OCI-LY7 (cell line): ENCODE results near the gene KRT72. TPM values are rescaled to one million over a fixed set of nuclear protein-coding genes. Genes with fewer than 3 reads are reported as not detected.

Experiments used
- BruUV-seq: library from RNA; stranded (reverse); fragments of 400-500 nt; replicated peaks from 2 replicates; lab custom pipeline; 2021; lab: Mats Ljungman, UMichigan
- CTCF ChIA-PET: fragments of 300-600 bp; sonication (Branson Sonifier 250); formaldehyde crosslinking; loops from one replicate; lab custom pipeline; 2022; ENCODE audit warnings: antibody characterized with exemption; ENCODE audit not compliant: unreplicated experiment; lab: Charles Lee
- POLR2A ChIA-PET: fragments of 300-600 bp; sonication (Branson Sonifier 250); formaldehyde crosslinking; loops from one replicate; lab custom pipeline; 2022; ENCODE audit warnings: antibody characterized with exemption; lab: Charles Lee
- DNase-seq: peaks from one replicate; pipeline ENCODE4 v3.0.0-alpha.2; 2015; ENCODE audit warnings: low spot score
- H2AFZ ChIP-seq: fragments of 200-600 bp; sonication (generic), shearing (Covaris generic); 2 replicates; pipeline ENCODE4 v1.6.1; 2014; ENCODE audit warnings: mild to moderate bottlenecking, antibody characterized with exemption, low read length, moderate library complexity
- H3K27ac ChIP-seq: fragments of 200-600 bp; sonication (generic); 2 replicates; pipeline ENCODE4 v1.5.1; 2014; ENCODE audit warnings: mixed run types, low read depth, mild to moderate bottlenecking, moderate library complexity, low read length, inconsistent platforms; ENCODE audit not compliant: poor library complexity, severe bottlenecking
- H3K36me3 ChIP-seq: fragments of 200-600 bp; sonication (generic); 2 replicates; pipeline ENCODE4 v1.6.1; 2014; ENCODE audit warnings: mild to moderate bottlenecking, antibody characterized with exemption, low read length, moderate library complexity, mixed read lengths; ENCODE audit not compliant: insufficient read depth
- H3K4me1 ChIP-seq: fragments of 200-600 bp; sonication (generic); 2 replicates; pipeline ENCODE4 v1.5.1; 2014; ENCODE audit warnings: mild to moderate bottlenecking, low read length; ENCODE audit not compliant: insufficient read depth, poor library complexity, severe bottlenecking
- H3K4me2 ChIP-seq: fragments of 200-600 bp; sonication (generic); 2 replicates; pipeline ENCODE4 v1.6.1; 2014; ENCODE audit warnings: mild to moderate bottlenecking, low read length
- H3K4me3 ChIP-seq: fragments of 200-600 bp; sonication (generic); 2 replicates; pipeline ENCODE4 v1.5.1; 2014; ENCODE audit warnings: mild to moderate bottlenecking, low read depth, low read length; ENCODE audit not compliant: poor library complexity, severe bottlenecking
- H3K79me2 ChIP-seq: fragments of 200-600 bp; sonication (generic); 2 replicates; pipeline ENCODE4 v1.6.1; 2016; ENCODE audit warnings: low read depth, mild to moderate bottlenecking, low read length, moderate library complexity, mixed read lengths; ENCODE audit not compliant: insufficient read depth
- H3K9me2 ChIP-seq: fragments of 200-600 bp; sonication (generic); 2 replicates; pipeline ENCODE4 v1.6.1; 2016; ENCODE audit warnings: mild to moderate bottlenecking, low read length, mixed read lengths; ENCODE audit not compliant: insufficient read depth
- H3K9me3 ChIP-seq: fragments of 200-600 bp; sonication (generic); 2 replicates; pipeline ENCODE4 v1.6.1; 2014; ENCODE audit warnings: mild to moderate bottlenecking, mixed run types, low read length, mixed read lengths
- H4K20me1 ChIP-seq: fragments of 200-600 bp; sonication (generic); 2 replicates; pipeline ENCODE4 v1.6.1; 2014; ENCODE audit warnings: mild to moderate bottlenecking, antibody characterized with exemption, low read length, moderate library complexity, mixed read lengths; ENCODE audit not compliant: insufficient read depth
- EZH2phosphoT487 ChIP-seq: fragments of 200-600 bp; sonication (generic); IDR thresholded peaks from 2 replicates; pipeline ENCODE4 v1.6.1; 2018; ENCODE audit warnings: low read depth, borderline replicate concordance, mild to moderate bottlenecking, mixed run types, antibody characterized with exemption, low read length, moderate library complexity, mixed read lengths
- intact Hi-C: fragments of 100-400 bp; cut with micrococcal nuclease; formaldehyde crosslinking; loops from one replicate; pipeline ENCODE4 v1.10.0; 2022; ENCODE audit not compliant: unreplicated experiment
- total RNA-seq, 2 experiments: library from RNA; depleted of rRNA in 1 of 2; stranded (reverse); fragments of >200 nt in 1 of 2; shearing (Covaris generic) in 1 of 2; gene quantifications; 2 replicates each; pipeline ENCODE4 v1.2.3, GENCODE V29; 2014 to 2022
- TF ChIP-seq, protein P1 (sequence below): fragments of 200-600 bp; sonication (generic); conservative IDR thresholded peaks from 2 replicates; pipeline ENCODE4 v1.5.1; 2014; ENCODE audit warnings: mild to moderate bottlenecking, antibody characterized with exemption, low read length, moderate library complexity, mixed read lengths

KRT72 gene
- total RNA-seq, 2 experiments from 2014 or later: not detected

DNA sequence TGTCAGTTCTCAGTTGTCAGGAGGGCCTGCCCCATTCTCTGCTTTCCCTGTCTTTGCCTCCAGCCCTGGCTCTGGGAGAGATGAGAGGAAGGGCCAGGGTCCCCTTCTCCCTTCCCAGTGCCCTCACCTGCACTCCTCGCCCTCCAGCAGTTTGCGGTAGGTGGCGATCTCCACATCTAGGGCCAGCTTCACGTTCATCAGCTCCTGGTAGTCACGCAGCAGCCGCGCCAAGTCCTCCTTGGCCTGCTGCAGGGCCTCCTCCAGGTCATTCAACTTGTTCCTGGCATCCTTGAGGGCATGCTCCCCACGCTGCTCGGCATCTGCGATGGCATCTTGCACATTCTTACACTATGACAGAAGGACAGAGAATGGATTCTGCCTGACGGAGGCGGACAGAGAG is 45.4 kb upstream of the KRT72 start:
- no peak for DNase-seq
- POLR2A ChIA-PET: no interaction called here
- Histone ChIP-seq H3K36me3 (no peaks in the 10 kb centered on the region), H3K27ac (no peak overlapping the region), H2AFZ (no peak overlapping the region), H3K9me2 (no peaks in the 10 kb centered on the region), H3K4me3 (no peak overlapping the region), H4K20me1 (no peaks in the 10 kb centered on the region), H3K79me2 (no peaks in the 10 kb centered on the region), H3K9me3 (no peaks in the 10 kb centered on the region), H3K4me1 (no peaks in the 10 kb centered on the region), H3K4me2 (no peak overlapping the region)
- intact Hi-C loops: no loop called here
- no peak for TF ChIP-seq EZH2phosphoT487
- TF ChIP-seq, protein P1, sequence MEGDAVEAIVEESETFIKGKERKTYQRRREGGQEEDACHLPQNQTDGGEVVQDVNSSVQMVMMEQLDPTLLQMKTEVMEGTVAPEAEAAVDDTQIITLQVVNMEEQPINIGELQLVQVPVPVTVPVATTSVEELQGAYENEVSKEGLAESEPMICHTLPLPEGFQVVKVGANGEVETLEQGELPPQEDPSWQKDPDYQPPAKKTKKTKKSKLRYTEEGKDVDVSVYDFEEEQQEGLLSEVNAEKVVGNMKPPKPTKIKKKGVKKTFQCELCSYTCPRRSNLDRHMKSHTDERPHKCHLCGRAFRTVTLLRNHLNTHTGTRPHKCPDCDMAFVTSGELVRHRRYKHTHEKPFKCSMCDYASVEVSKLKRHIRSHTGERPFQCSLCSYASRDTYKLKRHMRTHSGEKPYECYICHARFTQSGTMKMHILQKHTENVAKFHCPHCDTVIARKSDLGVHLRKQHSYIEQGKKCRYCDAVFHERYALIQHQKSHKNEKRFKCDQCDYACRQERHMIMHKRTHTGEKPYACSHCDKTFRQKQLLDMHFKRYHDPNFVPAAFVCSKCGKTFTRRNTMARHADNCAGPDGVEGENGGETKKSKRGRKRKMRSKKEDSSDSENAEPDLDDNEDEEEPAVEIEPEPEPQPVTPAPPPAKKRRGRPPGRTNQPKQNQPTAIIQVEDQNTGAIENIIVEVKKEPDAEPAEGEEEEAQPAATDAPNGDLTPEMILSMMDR: no peak
- no TSS peak for BruUV-seq
- CTCF ChIA-PET: no interaction called here

DNA sequence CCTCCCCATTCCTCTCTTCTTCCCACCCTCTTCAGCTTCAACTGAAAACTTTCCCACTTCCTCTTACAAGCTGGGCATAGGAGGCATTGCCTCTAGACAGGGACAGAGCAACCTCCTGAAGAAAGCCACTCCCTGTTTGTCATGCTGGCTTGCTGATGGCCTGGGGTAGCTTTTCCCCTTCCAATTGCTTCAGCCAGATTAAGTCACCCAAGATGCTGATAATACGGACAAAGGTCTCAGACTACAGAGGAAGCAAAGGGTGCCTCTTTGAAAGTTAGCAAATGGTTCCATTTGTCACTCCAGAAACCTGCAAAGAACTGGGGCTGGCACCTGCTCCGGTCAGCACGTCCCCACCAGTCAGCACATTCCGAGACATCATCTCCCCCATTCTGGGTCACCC is 44.7 kb upstream of the KRT72 start:
- TF ChIP-seq EZH2phosphoT487: no peak
- TF ChIP-seq, protein P1: no peak
- Histone ChIP-seq H3K4me2 (no peak overlapping the region), H3K4me1 (no peaks in the 10 kb centered on the region), H3K79me2 (no peaks in the 10 kb centered on the region), H3K9me2 (no peaks in the 10 kb centered on the region), H3K4me3 (no peak overlapping the region), H4K20me1 (no peaks in the 10 kb centered on the region), H2AFZ (no peak overlapping the region), H3K36me3 (no peaks in the 10 kb centered on the region), H3K9me3 (no peaks in the 10 kb centered on the region), H3K27ac (no peak overlapping the region)
- no peak for DNase-seq
- no TSS peak for BruUV-seq
- intact Hi-C loops: no loop called here
- POLR2A ChIA-PET: no interaction called here
- CTCF ChIA-PET: no interaction called here

DNA sequence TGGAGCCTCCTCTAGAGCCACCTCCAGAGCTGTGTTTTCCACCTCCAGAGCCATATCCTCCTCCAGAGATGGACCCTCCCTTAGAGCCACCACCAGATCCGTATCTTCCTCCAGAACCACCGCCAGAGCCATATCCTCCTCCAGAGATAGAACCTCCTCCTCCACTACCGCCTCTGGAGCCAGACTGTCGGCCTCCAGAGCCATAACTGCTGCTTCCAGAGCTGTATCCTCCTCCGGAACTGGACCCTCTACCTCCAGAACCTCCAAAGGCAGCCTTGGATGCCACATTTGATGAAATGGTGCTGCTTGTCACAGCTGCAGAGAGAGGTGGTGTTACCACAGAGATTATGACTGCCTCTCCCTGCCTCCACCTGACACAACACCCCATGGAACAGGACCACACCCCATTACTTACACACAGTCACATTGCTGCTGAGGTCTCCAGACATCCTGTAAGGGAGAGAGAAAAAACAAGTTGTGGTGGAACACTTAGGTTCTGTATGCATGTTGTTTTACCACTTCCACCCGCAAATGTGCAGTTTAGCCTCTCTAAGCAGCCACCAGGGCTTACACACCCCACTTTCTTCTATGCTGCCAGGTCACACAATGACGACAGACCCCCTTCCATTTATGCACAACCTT is 44.0 kb upstream of the KRT72 start:
- no peak for DNase-seq
- ChIA-PET CTCF (no interaction called here), POLR2A (no interaction called here)
- Histone ChIP-seq H4K20me1 (no peaks in the 10 kb centered on the region), H3K4me3 (no peak overlapping the region), H3K4me1 (no peaks in the 10 kb centered on the region), H3K4me2 (no peak overlapping the region), H2AFZ (no peak overlapping the region), H3K79me2 (no peaks in the 10 kb centered on the region), H3K9me2 (no peaks in the 10 kb centered on the region), H3K9me3 (no peaks in the 10 kb centered on the region), H3K27ac (no peak overlapping the region), H3K36me3 (no peaks in the 10 kb centered on the region)
- TF ChIP-seq, protein P1: no peak
- TF ChIP-seq EZH2phosphoT487: no peak
- intact Hi-C loops: no loop called here
- no TSS peak for BruUV-seq
